IMR-90 (cell line): ENCODE data around the gene PPP1R17. TPM values are rescaled to one million over a fixed set of nuclear protein-coding genes. Genes with fewer than 3 reads are reported as not detected.

Source experiments
- ATAC-seq: fragments of 200-7000 bp; cut with Tn5 transposase; 2 replicates; pipeline ENCODE4 v1.9.1; 2020; ENCODE audit warnings: low read depth, mild to moderate bottlenecking, moderate library complexity
- BruUV-seq: library from RNA; stranded (reverse); fragments of 400-500 nt; replicated peaks from 2 replicates; lab custom pipeline; 2021; lab: Mats Ljungman, UMichigan
- CTCF ChIA-PET: fragments of 300-600 bp; formaldehyde crosslinking; extraction: SDS; loops from one replicate; lab custom pipeline; 2021; ENCODE audit warnings: antibody characterized with exemption; lab: Yijun Ruan, JAX
- POLR2A ChIA-PET: fragments of 300-600 bp; sonication (Branson Sonifier 250); formaldehyde crosslinking; loops from one replicate; lab custom pipeline; 2022; ENCODE audit warnings: antibody characterized with exemption; ENCODE audit not compliant: unreplicated experiment; lab: Charles Lee
- DNase-seq: peaks from one replicate; pipeline ENCODE4 v3.0.0; 2013
- H2AFZ ChIP-seq: replicated peaks from 2 replicates; pipeline ENCODE3; 2013; ENCODE audit warnings: low read length, mild to moderate bottlenecking; ENCODE audit not compliant: poor library complexity
- H2AK5ac ChIP-seq: 2 replicates; pipeline ENCODE4 v1.6.1; 2013; ENCODE audit warnings: low read depth, low read length, inconsistent platforms
- H2AK9ac ChIP-seq: replicated peaks from 2 replicates; pipeline ENCODE3; 2013; ENCODE audit warnings: mild to moderate bottlenecking, low read depth, low read length, moderate library complexity; ENCODE audit not compliant: poor library complexity
- H2BK120ac ChIP-seq: 2 replicates; pipeline ENCODE4 v1.6.1; 2013; ENCODE audit warnings: low read depth, low read length, inconsistent platforms
- H2BK15ac ChIP-seq: 3 replicates; pipeline ENCODE4 v1.6.1; 2013; ENCODE audit warnings: low read depth, low read length, inconsistent platforms
- H2BK20ac ChIP-seq: 2 replicates; pipeline ENCODE4 v1.6.1; 2013; ENCODE audit warnings: low read depth, mild to moderate bottlenecking, inconsistent platforms, low read length, moderate library complexity
- H2BK5ac ChIP-seq: 2 replicates; pipeline ENCODE4 v1.6.1; 2013; ENCODE audit warnings: mild to moderate bottlenecking, low read depth, low read length, inconsistent platforms; ENCODE audit not compliant: poor library complexity, severe bottlenecking
- H3K14ac ChIP-seq: replicated peaks from 2 replicates; pipeline ENCODE4 v1.6.1; 2013; ENCODE audit warnings: low read depth, low read length, inconsistent platforms
- H3K18ac ChIP-seq: 2 replicates; pipeline ENCODE4 v1.6.1; 2013; ENCODE audit warnings: low read depth, low read length, control low read depth
- H3K23ac ChIP-seq: 2 replicates; pipeline ENCODE4 v1.6.1; 2013; ENCODE audit warnings: low read depth, low read length, inconsistent platforms
- H3K27ac ChIP-seq: 2 replicates; pipeline ENCODE4 v1.5.1; 2013; ENCODE audit warnings: mild to moderate bottlenecking, control low read depth, low read length; ENCODE audit not compliant: insufficient read depth
- H3K27me3 ChIP-seq: 2 replicates; pipeline ENCODE4 v1.6.1; 2013; ENCODE audit warnings: low read length; ENCODE audit not compliant: control insufficient read depth, insufficient read depth
- H3K36me3 ChIP-seq: 2 replicates; pipeline ENCODE4 v1.6.1; 2013; ENCODE audit warnings: low read length, mixed read lengths; ENCODE audit not compliant: control insufficient read depth, insufficient read depth
- H3K4ac ChIP-seq: 2 replicates; pipeline ENCODE4 v1.6.1; 2013; ENCODE audit warnings: low read depth, low read length, inconsistent platforms
- H3K4me1 ChIP-seq: 2 replicates; pipeline ENCODE4 v1.6.1; 2013; ENCODE audit warnings: low read length, mixed read lengths; ENCODE audit not compliant: control insufficient read depth, insufficient read depth
- H3K4me2 ChIP-seq: 2 replicates; pipeline ENCODE4 v1.6.1; 2013; ENCODE audit warnings: low read depth, mild to moderate bottlenecking, control low read depth, low read length, moderate library complexity
- H3K4me3 ChIP-seq: 2 replicates; pipeline ENCODE4 v1.5.1; 2013; ENCODE audit warnings: low read depth, mild to moderate bottlenecking, control low read depth, low read length, moderate library complexity; ENCODE audit not compliant: insufficient read depth
- H3K56ac ChIP-seq: 2 replicates; pipeline ENCODE4 v1.6.1; 2013; ENCODE audit warnings: low read length, inconsistent platforms; ENCODE audit not compliant: insufficient read depth; ENCODE audit errors: extremely low read depth
- H3K79me1 ChIP-seq, 2 experiments: 2 replicates each; pipeline ENCODE4 v1.6.1; 2013; ENCODE audit warnings: low read length in 2 of 2, inconsistent platforms in 1 of 2, low read depth in 1 of 2
- H3K9ac ChIP-seq: 2 replicates; pipeline ENCODE4 v1.6.1; 2013; ENCODE audit warnings: low read depth, low read length, control low read depth
- H3K9me1 ChIP-seq: 2 replicates; pipeline ENCODE4 v1.6.1; 2013; ENCODE audit warnings: low read length, inconsistent platforms; ENCODE audit not compliant: insufficient read depth
- H3K9me3 ChIP-seq: 2 replicates; pipeline ENCODE4 v1.6.1; 2013; ENCODE audit warnings: low read length; ENCODE audit not compliant: control insufficient read depth, insufficient read depth
- H4K20me1 ChIP-seq: 2 replicates; pipeline ENCODE4 v1.6.1; 2013; ENCODE audit warnings: low read length, inconsistent platforms; ENCODE audit not compliant: insufficient read depth
- H4K5ac ChIP-seq: 2 replicates; pipeline ENCODE4 v1.6.1; 2013; ENCODE audit warnings: mild to moderate bottlenecking, low read depth, low read length, control low read depth
- H4K8ac ChIP-seq, 2 experiments: 2 replicates each; pipeline ENCODE4 v1.6.1; 2013; ENCODE audit warnings: low read depth in 2 of 2, low read length in 2 of 2, control low read depth in 1 of 2, inconsistent platforms in 1 of 2
- H4K91ac ChIP-seq: 2 replicates; pipeline ENCODE4 v1.6.1; 2013; ENCODE audit warnings: low read depth, low read length, inconsistent platforms; ENCODE audit not compliant: insufficient read depth
- BHLHE40 ChIP-seq: fragments of 150-350 bp; IDR thresholded peaks from 2 replicates; pipeline ENCODE4 v1.6.1; 2016; ENCODE audit warnings: mild to moderate bottlenecking, low read depth, low read length
- CEBPB ChIP-seq: IDR thresholded peaks from 2 replicates; pipeline ENCODE4 v1.6.1; 2012; ENCODE audit warnings: low read depth, low read length, improper control_type of control experiment
- CHD1 ChIP-seq: IDR thresholded peaks from 2 replicates; pipeline ENCODE4 v1.6.1; 2012; ENCODE audit warnings: low read depth, low read length, improper control_type of control experiment
- FOS ChIP-seq: fragments of 150-350 bp; IDR thresholded peaks from 2 replicates; pipeline ENCODE4 v1.6.1; 2016; ENCODE audit warnings: low read depth, low read length
- MAZ ChIP-seq: IDR thresholded peaks from 2 replicates; pipeline ENCODE4 v1.6.1; 2012; ENCODE audit warnings: low read depth, mild to moderate bottlenecking, low read length, improper control_type of control experiment, moderate library complexity, borderline replicate concordance
- MXI1 ChIP-seq: IDR thresholded peaks from 2 replicates; pipeline ENCODE4 v1.6.1; 2012; ENCODE audit warnings: low read depth, mild to moderate bottlenecking, low read length, moderate library complexity, borderline replicate concordance
- NFE2L2 ChIP-seq: fragments of 150-350 bp; IDR thresholded peaks from 2 replicates; pipeline ENCODE4 v1.6.1; 2016; ENCODE audit warnings: low read depth, mild to moderate bottlenecking, low read length
- POLR2A ChIP-seq: IDR thresholded peaks from 2 replicates; pipeline ENCODE4 v1.6.1; 2012; ENCODE audit warnings: mild to moderate bottlenecking, low read depth, low read length
- RAD21 ChIP-seq: IDR thresholded peaks from 2 replicates; pipeline ENCODE4 v1.6.1; 2012; ENCODE audit warnings: low read length, improper control_type of control experiment
- RCOR1 ChIP-seq: IDR thresholded peaks from 2 replicates; pipeline ENCODE4 v1.6.1; 2012; ENCODE audit warnings: mild to moderate bottlenecking, low read length, improper control_type of control experiment; ENCODE audit not compliant: insufficient replicate concordance
- RFX5 ChIP-seq: IDR thresholded peaks from 2 replicates; pipeline ENCODE4 v1.8.0; 2012; ENCODE audit warnings: low read depth, mild to moderate bottlenecking, low read length, moderate library complexity
- SMC3 ChIP-seq: fragments of 150-350 bp; IDR thresholded peaks from 2 replicates; pipeline ENCODE4 v1.6.1; 2016; ENCODE audit warnings: low read depth, mild to moderate bottlenecking, antibody characterized with exemption, low read length, moderate library complexity
- WGBS, 2 experiments: methylation state at CpG; one replicate each; pipeline versions ENCODE4 v1.1.5 to v1.1.7; 2013; ENCODE audit warnings: missing lambda C conversion rate in 2 of 2; ENCODE audit not compliant: insufficient read length in 1 of 2; ENCODE audit errors: extremely low coverage in 2 of 2; 5-methylcytosine and 5-hydroxymethylcytosine counted together
- dilution Hi-C: fragments of 300-500 bp; cut with HindIII; formaldehyde crosslinking; loops from one replicate; pipeline ENCODE4 v1.14.3; 2018; ENCODE audit warnings: low sequenced_read_pairs; ENCODE audit not compliant: unreplicated experiment
- in situ Hi-C: fragments of 300-500 bp; cut with MboI; formaldehyde crosslinking; loops from 3 replicates; pipeline ENCODE4 v1.14.3; 2019; ENCODE audit warnings: low sequenced_read_pairs, inconsistent platforms, mixed read lengths
- intact Hi-C: fragments of 100-400 bp; cut with micrococcal nuclease; formaldehyde crosslinking; loops from 2 replicates; pipeline ENCODE4 v1.10.0; 2022
- polyA plus RNA-seq, 3 experiments: library from polyadenylated mRNA; depleted of rRNA; stranded (reverse); fragments of >200 nt; gene quantifications; 2 replicates each; pipeline ENCODE4 v1.2.3, GENCODE V29; 2012; ENCODE audit warnings: low replicate concordance in 1 of 3
- total RNA-seq: library from RNA; depleted of rRNA; stranded (reverse); fragments of >200 nt; gene quantifications from 2 replicates; pipeline ENCODE4 v1.2.3, GENCODE V29; 2012
- TF ChIP-seq, protein P1 (sequence below): fragments of 150-350 bp; IDR thresholded peaks from 2 replicates; pipeline ENCODE4 v1.6.1; 2017; ENCODE audit warnings: mild to moderate bottlenecking, antibody characterized with exemption, low read length, low read depth

The PPP1R17 gene
- total and polyA plus RNA-seq, 2 of the 4 experiments (the other 2 are of a cell fraction), result not detected

GRCh38 chr7:31665546-31665945, 21.5 kb upstream of the PPP1R17 start:
- no peak overlapping the region for H3K27ac ChIP-seq

More at GRCh38 chr7:31665546-31665945, 21.5 kb upstream of the PPP1R17 start:
- no peaks in the 10 kb centered on the region for H3K4me1 ChIP-seq
- no peak overlapping the region for H3K9ac ChIP-seq
- no peak overlapping the region for H2AFZ ChIP-seq
- H3K18ac ChIP-seq, result no peak overlapping the region
- ChIA-PET POLR2A (no interaction called here), CTCF (no interaction called here)
- no peak overlapping the region for H4K5ac ChIP-seq
- in situ Hi-C loops, result no loop called here
- H3K23ac ChIP-seq, result no peak overlapping the region
- no peak overlapping the region for H2AK9ac ChIP-seq
- no peak overlapping the region for H3K56ac ChIP-seq
- DNase-seq, result no peak
- no peak overlapping the region for H2BK15ac ChIP-seq
- TF ChIP-seq, protein P1, sequence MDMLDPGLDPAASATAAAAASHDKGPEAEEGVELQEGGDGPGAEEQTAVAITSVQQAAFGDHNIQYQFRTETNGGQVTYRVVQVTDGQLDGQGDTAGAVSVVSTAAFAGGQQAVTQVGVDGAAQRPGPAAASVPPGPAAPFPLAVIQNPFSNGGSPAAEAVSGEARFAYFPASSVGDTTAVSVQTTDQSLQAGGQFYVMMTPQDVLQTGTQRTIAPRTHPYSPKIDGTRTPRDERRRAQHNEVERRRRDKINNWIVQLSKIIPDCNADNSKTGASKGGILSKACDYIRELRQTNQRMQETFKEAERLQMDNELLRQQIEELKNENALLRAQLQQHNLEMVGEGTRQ, result no peak
- TF ChIP-seq MXI1 (no peak), NFE2L2 (no peak), FOS (no peak), RAD21 (no peak), POLR2A (no peak), RFX5 (no peak), SMC3 (no peak), MAZ (no peak), CHD1 (no peak), CEBPB (no peak), BHLHE40 (no peak), RCOR1 (no peak)
- H3K4ac ChIP-seq, result no peak overlapping the region
- no peak overlapping the region for H3K14ac ChIP-seq
- no peak overlapping the region for H2BK5ac ChIP-seq
- H4K8ac ChIP-seq, result no peak overlapping the region
- no peak overlapping the region for H2BK20ac ChIP-seq
- BruUV-seq, result no TSS peak
- H3K4me2 ChIP-seq, result no peak overlapping the region
- ATAC-seq, result no peak
- dilution Hi-C loops, result no loop called here
- no peak overlapping the region for H2BK120ac ChIP-seq
- H4K91ac ChIP-seq, result no peak overlapping the region
- intact Hi-C loops, result no loop called here
- H4K20me1 ChIP-seq, result no peaks in the 10 kb centered on the region
- H3K9me3 ChIP-seq, result no peaks in the 10 kb centered on the region
- no peak overlapping the region for H2AK5ac ChIP-seq
- WGBS, 2 experiments, result no CpG with 5 or more reads among the region's 1 CpG
- no peaks in the 10 kb centered on the region for H3K27me3 ChIP-seq
- no peaks in the 10 kb centered on the region for H3K9me1 ChIP-seq
- no peaks in the 10 kb centered on the region for H3K79me1 ChIP-seq
- H3K36me3 ChIP-seq, result no peaks in the 10 kb centered on the region
- no peak overlapping the region for H3K4me3 ChIP-seq
